Measurements from ENCODE around the gene MOGAT3.

Gene MOGAT3

GRCh38 chr7:101200862-101201599 lies at the start of gene MOGAT3:
Gene MOGAT3 (minus strand): TSS chr7:101201036. CDS start chr7:101200854, 182 bp downstream.
- DNase-seq (ENCODE audit: low read depth in 2 of 2), result no peak

GRCh38 chr7:101250324-101250723 lies 49.5 kb upstream of the MOGAT3 start:
- no peak for DNase-seq (ENCODE audit: low read depth in 2 of 2)

- DNase-seq (ENCODE audit: low read depth in 2 of 2), result no peak
Measured at GRCh38 chr7:101248276-101248675, 47.4 kb upstream of the MOGAT3 start.

- no peak for DNase-seq (ENCODE audit: low read depth in 2 of 2)
Measured at GRCh38 chr7:101245147-101245668, 44.4 kb upstream of the MOGAT3 start.

- peak; percentile 68 to 71 for DNase-seq (ENCODE audit: low read depth in 2 of 2)
Measured at GRCh38 chr7:101244375-101245146, 43.7 kb upstream of the MOGAT3 start, which contains the start of gene FIS1. Gene FIS1 (minus strand): TSS chr7:101245081. CDS start chr7:101245004, 77 bp downstream.

- no peak for DNase-seq (ENCODE audit: low read depth in 2 of 2)
Measured at GRCh38 chr7:101243646-101244374, 43.0 kb upstream of the MOGAT3 start.

- no peak for DNase-seq (ENCODE audit: low read depth in 2 of 2)
Measured at GRCh38 chr7:101241443-101242349, 40.9 kb upstream of the MOGAT3 start.

GRCh38 chr7:101241015-101241363 lies 40.2 kb upstream of the MOGAT3 start:
- no peak for DNase-seq (ENCODE audit: low read depth in 2 of 2)

GRCh38 chr7:101240226-101241014 lies 39.6 kb upstream of the MOGAT3 start:
- no peak for DNase-seq (ENCODE audit: low read depth in 2 of 2)

- no peak for DNase-seq (ENCODE audit: low read depth in 2 of 2)
Measured at GRCh38 chr7:101239951-101240220, 39.0 kb upstream of the MOGAT3 start.

- no peak for DNase-seq (ENCODE audit: low read depth in 2 of 2)
Measured at GRCh38 chr7:101239191-101239950, 38.5 kb upstream of the MOGAT3 start.

- DNase-seq (ENCODE audit: low read depth in 2 of 2), result no peak
Measured at GRCh38 chr7:101238226-101239182, 37.7 kb upstream of the MOGAT3 start.

GRCh38 chr7:101237206-101238067 lies 36.6 kb upstream of the MOGAT3 start, which contains the start of gene CLDN15:
Gene CLDN15 (minus strand): TSS chr7:101237802. CDS start chr7:101237581, 221 bp downstream.
- peak; percentile 28 to 37 for DNase-seq (ENCODE audit: low read depth in 2 of 2)

- DNase-seq (ENCODE audit: low read depth in 2 of 2), result no peak
Measured at GRCh38 chr7:101236292-101236835, 35.5 kb upstream of the MOGAT3 start.

GRCh38 chr7:101235522-101235921 lies 34.7 kb upstream of the MOGAT3 start:
- DNase-seq (ENCODE audit: low read depth in 2 of 2), result no peak

- DNase-seq (ENCODE audit: low read depth in 2 of 2), result no peak
Measured at GRCh38 chr7:101235050-101235449, 34.2 kb upstream of the MOGAT3 start.

GRCh38 chr7:101234636-101235035 lies 33.8 kb upstream of the MOGAT3 start:
- no peak for DNase-seq (ENCODE audit: low read depth in 2 of 2)

Measured in fibroblast of skin of left quadriceps (primary cell).